Measurements from ENCODE around the gene SLC6A3.

The SLC6A3 gene

DNA sequence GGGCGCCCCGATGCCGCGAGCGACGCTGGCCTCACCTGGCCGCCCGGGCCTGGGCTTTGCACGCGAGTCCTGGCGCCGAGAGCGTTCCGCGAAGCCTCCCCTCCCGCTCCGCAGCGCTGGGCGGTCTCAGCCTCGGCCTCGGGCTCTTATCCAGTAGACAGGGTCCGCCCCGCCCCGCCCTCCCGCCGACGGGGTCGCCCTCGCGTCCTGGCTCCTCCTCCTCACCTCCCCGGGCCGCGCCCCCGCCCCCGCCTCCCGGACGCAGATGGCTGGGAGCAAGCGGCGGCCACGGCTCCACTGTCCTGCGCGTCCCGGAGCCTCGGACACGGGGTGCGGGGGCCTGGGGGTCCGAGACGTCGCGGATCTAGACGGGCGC is at the start of gene SLC6A3:
Gene SLC6A3, minus strand, starts transcription at position 128 of the 376 bp plus-strand sequence. CDS start 2,243 bp downstream, outside the sequence.
- peaks cover 0 to under 1% of the 10 kb centered on the region in 2 donors for H3K36me3 Mint-ChIP-seq
- peaks cover under 1 to 3% of the 10 kb centered on the region in 2 donors for H3K9me3 Mint-ChIP-seq
- H3K27ac Mint-ChIP-seq = no peak within 1 kb of the TSS
- peak; percentile 57 to 71 for ATAC-seq (replicated peaks)
- H3K4me3 Mint-ChIP-seq = peak within 1 kb of the TSS; percentile 68 to 77
- no peak for DNase-seq
- peaks cover 11 to 24% of the 10 kb centered on the region in 2 donors for H3K4me1 Mint-ChIP-seq
- H3K27me3 Mint-ChIP-seq = peaks cover 71 to 74% of the 10 kb centered on the region in 2 donors

DNA sequence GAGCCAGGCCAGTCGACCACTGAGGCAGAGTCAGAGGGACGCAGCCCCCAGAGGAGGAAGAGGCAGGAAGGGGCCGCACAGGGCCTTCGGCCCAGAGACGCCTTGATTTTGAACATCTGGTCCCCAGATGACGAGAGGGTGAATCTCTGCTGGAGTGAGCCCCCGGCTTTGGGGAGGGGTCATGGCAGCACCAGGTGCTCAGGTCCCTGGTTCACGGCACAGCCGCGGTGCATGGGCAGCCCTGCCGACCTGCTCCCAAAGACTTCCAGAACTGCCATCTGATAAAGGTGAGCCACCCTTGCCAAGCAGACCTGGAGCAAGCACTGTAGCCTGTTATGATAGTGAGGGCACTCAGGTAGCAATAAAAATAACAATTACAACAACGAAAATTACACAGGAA is 48.7 kb upstream of the SLC6A3 start:
- ATAC-seq (replicated peaks) (no peak), DNase-seq (no peak)
- H3K4me3 Mint-ChIP-seq = peak overlapping the region; percentile 76
- no peaks in the 10 kb centered on the region for H3K27me3 Mint-ChIP-seq
- H3K4me1 Mint-ChIP-seq = peaks cover 84 to 100% of the 10 kb centered on the region in 2 donors
- peaks cover 70 to 93% of the 10 kb centered on the region in 2 donors for H3K36me3 Mint-ChIP-seq
- H3K9me3 Mint-ChIP-seq = peaks cover 0 to 2% of the 10 kb centered on the region in 2 donors
- peak overlapping the region; percentile 98 for H3K27ac Mint-ChIP-seq

DNA sequence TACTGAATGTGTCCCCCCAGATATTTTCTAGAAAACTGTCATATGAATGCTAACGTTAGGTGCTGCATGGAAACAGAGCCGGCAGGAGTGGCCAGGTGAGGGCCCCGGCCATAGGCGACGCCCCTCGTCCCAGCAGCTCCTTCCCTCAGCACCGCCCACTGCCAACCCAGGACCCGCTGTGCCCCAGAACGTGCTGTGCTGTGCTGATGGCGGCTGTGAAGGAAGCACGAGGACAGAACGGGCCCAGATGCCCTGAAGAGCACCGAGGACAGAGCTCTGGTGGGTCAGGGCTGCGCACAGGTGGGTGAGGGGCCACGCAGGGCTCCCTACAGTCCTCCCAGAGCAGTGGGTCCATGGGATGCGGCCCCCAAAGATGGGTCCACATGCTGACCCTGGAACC is 48.2 kb upstream of the SLC6A3 start:
- Mint-ChIP-seq H3K27me3 (no peaks in the 10 kb centered on the region), H3K36me3 (peaks cover 73 to 93% of the 10 kb centered on the region in 2 donors), H3K9me3 (peaks cover 0 to 2% of the 10 kb centered on the region in 2 donors), H3K27ac (peak overlapping the region; percentile 98), H3K4me3 (peak overlapping the region; percentile 76), H3K4me1 (peaks cover 84 to 100% of the 10 kb centered on the region in 2 donors)
- no peak for ATAC-seq (replicated peaks)
- DNase-seq = no peak

DNA sequence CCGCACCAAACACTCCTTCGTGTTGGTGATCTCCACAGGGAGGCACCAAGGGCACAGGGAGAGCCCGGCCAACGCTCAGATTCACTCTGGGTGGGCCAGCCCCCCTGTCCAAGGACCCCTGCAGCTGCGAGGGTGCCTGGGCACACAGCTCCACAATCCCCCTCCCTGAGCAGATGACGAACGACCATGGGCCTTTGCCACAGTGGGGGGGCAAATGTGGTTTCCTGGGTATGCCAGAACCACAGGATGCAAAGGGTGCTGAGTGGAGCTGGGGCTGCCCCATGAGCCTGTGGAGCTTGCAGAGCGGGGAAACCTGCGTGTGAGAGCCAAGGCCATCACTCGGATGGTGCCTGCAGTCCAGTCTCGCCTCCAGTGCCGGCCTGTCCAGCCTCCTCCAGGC is 47.5 kb upstream of the SLC6A3 start:
- DNase-seq (no peak), ATAC-seq (replicated peaks) (no peak)
- H3K27ac Mint-ChIP-seq = peak overlapping the region; percentile 98
- H3K9me3 Mint-ChIP-seq = peaks cover 0 to 2% of the 10 kb centered on the region in 2 donors
- peaks cover 77 to 95% of the 10 kb centered on the region in 2 donors for H3K36me3 Mint-ChIP-seq
- H3K4me1 Mint-ChIP-seq = peaks cover 84 to 100% of the 10 kb centered on the region in 2 donors
- H3K4me3 Mint-ChIP-seq = peak overlapping the region; percentile 76
- no peaks in the 10 kb centered on the region for H3K27me3 Mint-ChIP-seq

DNA sequence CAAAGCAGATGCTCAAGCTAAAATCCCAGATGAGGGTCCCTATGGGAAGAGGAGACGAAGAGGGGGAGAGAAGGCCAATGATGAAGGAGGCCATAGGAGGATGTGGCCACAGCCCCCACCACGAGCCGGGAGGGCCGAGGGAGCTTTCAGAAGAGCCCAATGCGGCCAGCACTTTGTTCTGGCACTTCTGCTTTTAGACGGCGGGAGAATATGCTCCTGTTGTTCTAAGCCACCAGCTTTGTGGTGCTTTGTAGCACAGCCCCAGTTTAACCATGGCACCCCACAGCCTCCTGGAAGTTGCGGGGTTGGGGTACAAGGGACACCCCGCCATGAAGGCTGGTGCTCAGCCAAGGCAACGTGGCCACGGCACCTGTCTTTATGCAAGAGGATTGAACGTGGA is 45.1 kb upstream of the SLC6A3 start:
- peaks cover 81 to 100% of the 10 kb centered on the region in 2 donors for H3K4me1 Mint-ChIP-seq
- peaks cover 86 to 98% of the 10 kb centered on the region in 2 donors for H3K36me3 Mint-ChIP-seq
- no peak for ATAC-seq (replicated peaks)
- H3K27ac Mint-ChIP-seq = peak overlapping the region; percentile 96
- peaks cover 0 to 2% of the 10 kb centered on the region in 2 donors for H3K9me3 Mint-ChIP-seq
- DNase-seq = no peak
- peak overlapping the region; percentile 36 to 65 for H3K4me3 Mint-ChIP-seq
- H3K27me3 Mint-ChIP-seq = no peaks in the 10 kb centered on the region

DNA sequence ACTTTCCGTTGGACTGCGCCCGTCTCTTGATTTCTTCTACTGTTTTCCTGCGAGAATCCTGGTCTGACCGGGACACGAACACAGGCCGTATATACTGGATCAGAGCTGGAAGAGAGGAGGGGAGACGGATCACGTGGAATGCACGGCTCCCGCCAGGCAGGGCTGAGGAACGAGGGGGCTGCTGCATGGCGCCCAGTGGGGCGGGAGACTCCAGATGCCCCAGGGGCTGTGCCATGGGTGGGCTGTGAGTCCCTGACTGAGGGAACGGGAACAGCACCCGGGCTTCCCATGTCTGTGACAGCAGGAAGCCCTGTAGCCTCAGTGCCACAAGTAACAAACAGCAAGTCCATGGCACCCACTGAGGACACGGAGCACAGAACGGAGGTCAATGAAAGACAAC is 44.5 kb upstream of the SLC6A3 start:
- no peaks in the 10 kb centered on the region for H3K27me3 Mint-ChIP-seq
- peaks cover 82 to 100% of the 10 kb centered on the region in 2 donors for H3K4me1 Mint-ChIP-seq
- DNase-seq (no peak), ATAC-seq (replicated peaks) (no peak)
- H3K36me3 Mint-ChIP-seq = peaks cover 85 to 98% of the 10 kb centered on the region in 2 donors
- H3K4me3 Mint-ChIP-seq = peak overlapping the region; percentile 65 to 73
- peaks cover 0 to 2% of the 10 kb centered on the region in 2 donors for H3K9me3 Mint-ChIP-seq
- H3K27ac Mint-ChIP-seq = peak overlapping the region; percentile 96

DNA sequence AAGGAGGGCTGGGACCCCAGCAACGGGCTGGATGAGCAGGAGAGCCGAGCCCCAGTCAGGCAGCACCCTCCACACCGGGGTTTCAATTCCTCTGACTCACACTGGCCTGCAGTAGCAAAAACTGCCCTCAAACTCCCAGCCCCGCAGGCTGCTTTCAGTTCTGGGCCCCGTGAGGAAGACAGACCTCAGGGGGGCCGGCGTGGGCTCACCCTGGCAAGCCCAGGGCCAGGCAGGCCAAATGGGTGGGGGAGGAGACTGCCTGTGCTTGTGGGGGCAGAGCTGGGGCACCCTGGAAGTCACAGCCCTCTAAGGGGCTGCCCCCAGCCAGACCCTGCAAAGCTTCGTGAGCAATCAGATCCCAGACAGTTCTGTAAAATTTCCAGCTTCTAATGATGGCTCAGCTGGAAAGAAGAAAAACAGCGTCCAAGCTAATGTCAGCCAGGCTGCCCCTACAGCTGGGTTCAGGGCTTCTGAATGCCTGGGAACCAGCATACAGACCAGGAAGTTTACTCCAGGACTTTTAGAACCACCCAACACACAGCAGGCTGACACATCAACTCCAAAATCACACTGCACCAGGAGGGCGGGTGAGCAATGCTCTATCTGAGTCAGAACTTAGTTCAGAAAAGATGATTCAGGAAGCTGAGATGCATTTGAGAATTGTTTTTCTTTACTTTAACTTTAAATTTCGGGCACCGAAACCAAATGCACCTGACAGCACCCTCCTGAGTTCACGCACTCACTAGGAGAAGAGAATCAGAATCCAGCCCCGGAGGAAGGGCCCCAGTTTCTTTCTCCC is 43.8 kb upstream of the SLC6A3 start:
- Mint-ChIP-seq H3K27ac (peak overlapping the region; percentile 96), H3K4me1 (peaks cover 81 to 98% of the 10 kb centered on the region in 2 donors), H3K27me3 (no peaks in the 10 kb centered on the region), H3K9me3 (peaks cover 0 to 2% of the 10 kb centered on the region in 2 donors), H3K36me3 (peaks cover 84 to 96% of the 10 kb centered on the region in 2 donors), H3K4me3 (peak overlapping the region; percentile 69 to 73)
- DNase-seq = peak; percentile 79
- ATAC-seq (replicated peaks) = peak; percentile 70 to 74

DNA sequence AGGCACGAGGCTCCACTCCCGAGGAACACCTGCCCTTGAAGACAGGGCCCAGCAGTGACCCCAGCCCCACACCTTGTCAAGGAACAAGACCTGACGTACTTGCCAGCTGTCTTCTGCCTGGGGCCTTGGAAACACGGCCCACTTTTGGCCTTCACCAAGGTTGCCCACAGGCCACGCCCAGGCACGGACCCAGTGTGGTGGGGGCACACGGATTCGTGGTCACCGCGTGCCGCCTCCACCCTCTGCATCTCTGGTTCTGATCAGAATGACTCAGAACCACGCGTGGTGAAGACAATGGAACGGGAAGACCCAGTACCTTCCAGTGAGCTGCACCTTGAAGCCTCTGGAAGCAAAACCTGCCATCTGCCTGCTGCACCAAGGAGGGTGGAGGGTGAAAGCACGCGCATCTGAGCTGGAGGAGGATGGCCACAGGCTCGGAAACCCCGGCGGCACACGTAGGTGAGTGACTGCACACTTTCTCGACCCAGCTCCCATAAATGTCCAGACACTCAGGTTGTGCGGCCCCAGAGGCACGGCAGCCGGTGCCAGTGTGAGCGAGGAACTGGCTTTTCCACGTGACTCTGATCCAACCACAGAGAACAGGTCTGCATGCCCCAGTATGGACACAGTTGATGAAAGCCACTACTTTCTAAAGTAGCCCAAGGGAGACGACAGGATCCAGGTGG is 42.0 kb upstream of the SLC6A3 start:
- peaks cover 76 to 91% of the 10 kb centered on the region in 2 donors for H3K4me1 Mint-ChIP-seq
- H3K36me3 Mint-ChIP-seq = peaks cover 77 to 91% of the 10 kb centered on the region in 2 donors
- H3K9me3 Mint-ChIP-seq = peaks cover 0 to 2% of the 10 kb centered on the region in 2 donors
- ATAC-seq (replicated peaks) = no peak
- DNase-seq = no peak
- no peaks in the 10 kb centered on the region for H3K27me3 Mint-ChIP-seq
- H3K27ac Mint-ChIP-seq = peak overlapping the region; percentile 99
- peak overlapping the region; percentile 56 to 58 for H3K4me3 Mint-ChIP-seq

DNA sequence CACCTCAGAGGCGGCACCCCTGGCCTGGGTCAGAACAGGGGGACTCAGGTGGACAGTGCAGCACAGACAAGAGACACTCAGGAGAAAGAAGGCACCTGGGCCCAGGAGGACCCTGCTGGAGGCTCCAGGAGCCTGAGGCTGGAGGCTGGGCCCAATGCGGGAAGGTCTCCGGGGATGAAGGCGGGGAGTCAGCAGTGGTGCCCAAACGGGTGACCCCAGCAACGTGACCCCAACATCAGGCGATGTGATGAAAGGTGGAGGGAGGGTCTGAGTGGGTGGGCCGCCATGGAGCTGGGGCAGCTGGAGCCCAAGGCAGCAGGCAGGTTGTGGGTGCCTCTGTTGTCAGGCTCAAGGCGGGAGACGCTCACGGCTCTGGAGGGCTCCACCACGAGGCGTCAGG is 41.0 kb upstream of the SLC6A3 start:
- Mint-ChIP-seq H3K4me3 (peak overlapping the region; percentile 64 to 76), H3K27ac (peak overlapping the region; percentile 99), H3K36me3 (peaks cover 77 to 91% of the 10 kb centered on the region in 2 donors), H3K9me3 (peaks cover 0 to 2% of the 10 kb centered on the region in 2 donors), H3K4me1 (peaks cover 76 to 91% of the 10 kb centered on the region in 2 donors), H3K27me3 (no peaks in the 10 kb centered on the region)
- no peak for DNase-seq
- ATAC-seq (replicated peaks) = no peak

DNA sequence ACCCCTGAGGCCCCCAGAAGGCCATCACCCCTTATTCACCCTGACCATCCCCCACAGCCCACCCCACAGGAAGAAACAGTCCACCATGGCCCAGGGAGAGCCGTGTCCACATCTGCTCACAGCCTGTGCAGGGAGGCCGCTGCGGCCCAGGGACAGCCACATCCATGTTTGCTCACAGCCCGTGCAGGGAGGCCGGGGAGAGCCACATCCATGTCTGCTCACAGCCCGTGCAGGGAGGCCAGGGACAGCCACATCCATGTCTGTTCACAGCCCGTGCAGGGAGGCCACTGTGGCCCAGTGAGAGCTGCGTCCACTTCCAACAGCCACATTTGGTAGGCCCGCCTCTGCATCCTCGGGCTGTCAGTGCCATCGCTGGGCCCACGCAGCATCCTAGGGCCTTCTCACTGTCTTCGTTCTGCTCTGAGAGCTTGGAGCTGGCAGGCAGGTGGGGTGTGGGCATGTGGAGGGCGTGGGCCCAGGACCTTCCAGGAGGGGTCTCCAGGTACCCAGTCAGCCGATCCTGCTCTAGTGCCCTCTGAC is 40.4 kb upstream of the SLC6A3 start:
- H3K36me3 Mint-ChIP-seq = peaks cover 72 to 88% of the 10 kb centered on the region in 2 donors
- peak overlapping the region; percentile 75 to 76 for H3K4me3 Mint-ChIP-seq
- H3K27me3 Mint-ChIP-seq = no peaks in the 10 kb centered on the region
- peak overlapping the region; percentile 99 for H3K27ac Mint-ChIP-seq
- H3K4me1 Mint-ChIP-seq = peaks cover 73 to 91% of the 10 kb centered on the region in 2 donors
- no peaks in the 10 kb centered on the region for H3K9me3 Mint-ChIP-seq
- DNase-seq = no peak
- no peak for ATAC-seq (replicated peaks)

DNA sequence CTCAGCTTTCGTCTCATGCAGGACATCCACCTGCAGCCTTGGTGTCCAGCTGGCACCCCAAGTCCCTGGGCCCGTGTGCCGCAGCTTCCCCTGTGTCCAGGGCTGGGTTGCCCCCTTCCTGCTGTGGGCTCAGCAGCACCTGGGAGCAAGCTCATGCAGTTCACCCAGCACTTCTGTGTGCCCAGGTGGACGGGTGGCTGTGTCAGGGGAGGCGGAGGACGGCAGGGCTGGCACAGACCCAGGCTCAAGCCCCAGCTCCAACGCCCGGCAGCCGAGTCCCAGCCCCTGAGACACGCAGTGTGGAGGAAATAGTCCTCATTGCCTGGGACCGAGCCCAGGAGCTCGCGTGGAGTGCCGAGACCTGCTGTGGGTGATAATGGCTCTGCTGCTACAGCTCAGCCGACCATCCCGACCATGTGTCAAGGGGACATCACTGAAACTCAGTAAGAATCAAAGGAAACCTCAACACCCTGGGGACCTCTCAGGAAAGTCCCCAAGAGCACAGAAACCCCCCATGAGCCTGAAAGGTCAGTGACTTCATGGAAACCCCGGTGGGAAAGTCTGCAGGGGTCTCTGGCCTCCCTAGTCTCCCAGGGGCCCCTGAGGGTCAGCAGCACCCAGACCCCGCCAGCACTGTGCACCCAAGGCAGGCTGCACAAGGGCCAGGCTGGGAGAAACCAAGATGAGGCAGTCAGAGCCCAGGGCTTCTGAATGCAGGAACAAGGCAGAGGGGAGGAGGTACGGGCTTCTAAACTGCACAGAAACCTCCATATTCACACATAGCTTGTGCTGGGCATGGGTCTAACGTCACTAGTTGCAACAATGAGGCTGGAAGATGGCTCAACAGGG is 39.7 kb upstream of the SLC6A3 start:
- Mint-ChIP-seq H3K27ac (peak overlapping the region; percentile 99), H3K9me3 (no peaks in the 10 kb centered on the region), H3K36me3 (peaks cover 74 to 88% of the 10 kb centered on the region in 2 donors), H3K4me1 (peaks cover 73 to 91% of the 10 kb centered on the region in 2 donors), H3K4me3 (peak overlapping the region; percentile 75 to 76), H3K27me3 (no peaks in the 10 kb centered on the region)
- DNase-seq (peak; percentile 89), ATAC-seq (replicated peaks) (peak; percentile 69 to 76)

DNA sequence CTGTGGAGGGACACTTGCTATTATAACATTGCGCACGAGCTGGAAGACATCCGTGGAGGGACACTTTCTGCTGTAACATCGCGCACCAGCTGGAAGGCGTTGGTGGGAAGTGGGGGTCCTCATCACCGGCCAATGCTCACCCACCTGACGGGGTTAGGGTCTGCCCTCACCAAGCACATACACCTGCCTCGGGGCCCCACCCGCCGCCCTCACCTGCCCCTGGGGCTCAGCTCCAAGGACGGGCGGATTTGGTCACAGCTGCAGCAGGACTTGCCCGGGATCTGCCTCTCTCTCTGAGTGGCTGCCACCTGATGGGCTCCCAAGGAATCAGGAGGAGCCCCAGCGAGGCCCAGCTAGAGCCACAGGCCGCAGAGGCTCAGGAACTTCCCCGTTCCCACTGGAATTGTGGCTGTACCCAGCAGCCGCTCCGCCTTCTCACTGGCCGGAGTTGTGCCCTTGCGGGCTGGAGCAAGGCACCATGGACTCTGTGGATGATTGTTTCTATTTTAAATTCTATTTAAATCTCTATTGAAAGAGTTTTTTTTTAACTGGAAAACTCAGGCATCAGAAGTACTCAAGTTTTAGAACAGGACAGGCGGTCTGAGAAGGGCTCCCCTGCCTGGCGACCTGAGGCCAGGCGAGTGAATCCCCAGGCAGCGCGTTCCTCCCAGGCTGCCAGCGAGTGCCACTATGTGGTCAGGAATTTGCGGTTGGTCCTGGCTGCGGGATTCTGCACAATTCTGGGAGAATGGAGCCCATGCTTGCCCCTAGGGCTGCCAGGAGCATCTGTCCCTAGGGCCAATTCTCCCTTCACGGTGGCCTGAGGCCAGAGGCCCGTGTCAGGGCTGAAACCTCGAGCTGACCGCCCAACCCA is 38.9 kb upstream of the SLC6A3 start:
- Mint-ChIP-seq H3K27ac (peak overlapping the region; percentile 99), H3K4me1 (peaks cover 70 to 91% of the 10 kb centered on the region in 2 donors), H3K4me3 (peak overlapping the region; percentile 75 to 76), H3K9me3 (no peaks in the 10 kb centered on the region), H3K36me3 (peaks cover 70 to 84% of the 10 kb centered on the region in 2 donors), H3K27me3 (no peaks in the 10 kb centered on the region)
- DNase-seq (no peak), ATAC-seq (replicated peaks) (no peak)

DNA sequence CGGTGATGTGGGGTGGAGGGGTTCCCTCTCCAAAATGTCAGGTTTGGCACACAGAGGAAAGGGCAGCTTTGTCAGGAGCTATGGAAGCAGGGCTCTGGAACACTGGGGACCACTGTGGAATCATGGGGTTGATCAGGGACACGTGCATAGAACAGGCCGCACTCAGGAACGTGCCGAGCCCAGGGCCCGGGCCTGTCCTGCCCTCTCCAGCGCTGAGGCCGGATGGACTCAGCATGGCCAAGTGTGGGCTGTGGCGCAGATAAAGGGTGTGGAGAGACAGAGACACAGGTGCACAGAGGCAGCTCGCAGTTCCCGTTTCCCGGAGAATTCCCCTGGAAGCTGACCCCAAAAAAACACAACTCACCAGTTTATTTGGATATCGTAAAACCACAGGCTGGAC is 37.8 kb upstream of the SLC6A3 start:
- peak overlapping the region; percentile 86 for H3K27ac Mint-ChIP-seq

More for the DNA sequence above, 37.8 kb upstream of the SLC6A3 start:
- peaks cover 71 to 83% of the 10 kb centered on the region in 2 donors for H3K36me3 Mint-ChIP-seq
- ATAC-seq (replicated peaks) = no peak
- no peak for DNase-seq
- H3K27me3 Mint-ChIP-seq = no peaks in the 10 kb centered on the region
- peak overlapping the region in 1 of 2 donors; percentile 11 for H3K4me3 Mint-ChIP-seq
- no peaks in the 10 kb centered on the region for H3K9me3 Mint-ChIP-seq
- peaks cover 63 to 84% of the 10 kb centered on the region in 2 donors for H3K4me1 Mint-ChIP-seq

Measured in stimulated activated naive B cell treated with anti-CD40 and anti-IgM and Interleukin-4, amounts not matched to agents 10 μg/mL and 1 μg/mL and 100 μg/mL, for 72 hours (primary cell).